Retinal pigment epithelial cell (primary cell): Measurements from ENCODE around the gene AKT1S1.

Experiments
- DNase-seq: peaks from one replicate; pipeline ENCODE4 v3.0.0-alpha.2; 2010; ENCODE audit warnings: low read depth
- H3K4me3 ChIP-seq: 2 replicates; pipeline ENCODE4 v1.5.1; 2011; ENCODE audit warnings: mild to moderate bottlenecking, low read length, control low read depth, moderate library complexity
- CTCF ChIP-seq: conservative IDR thresholded peaks from 2 replicates; pipeline ENCODE4 v1.5.1; 2011; ENCODE audit warnings: low read depth, low read length, control low read depth, inconsistent platforms

The AKT1S1 gene

DNA sequence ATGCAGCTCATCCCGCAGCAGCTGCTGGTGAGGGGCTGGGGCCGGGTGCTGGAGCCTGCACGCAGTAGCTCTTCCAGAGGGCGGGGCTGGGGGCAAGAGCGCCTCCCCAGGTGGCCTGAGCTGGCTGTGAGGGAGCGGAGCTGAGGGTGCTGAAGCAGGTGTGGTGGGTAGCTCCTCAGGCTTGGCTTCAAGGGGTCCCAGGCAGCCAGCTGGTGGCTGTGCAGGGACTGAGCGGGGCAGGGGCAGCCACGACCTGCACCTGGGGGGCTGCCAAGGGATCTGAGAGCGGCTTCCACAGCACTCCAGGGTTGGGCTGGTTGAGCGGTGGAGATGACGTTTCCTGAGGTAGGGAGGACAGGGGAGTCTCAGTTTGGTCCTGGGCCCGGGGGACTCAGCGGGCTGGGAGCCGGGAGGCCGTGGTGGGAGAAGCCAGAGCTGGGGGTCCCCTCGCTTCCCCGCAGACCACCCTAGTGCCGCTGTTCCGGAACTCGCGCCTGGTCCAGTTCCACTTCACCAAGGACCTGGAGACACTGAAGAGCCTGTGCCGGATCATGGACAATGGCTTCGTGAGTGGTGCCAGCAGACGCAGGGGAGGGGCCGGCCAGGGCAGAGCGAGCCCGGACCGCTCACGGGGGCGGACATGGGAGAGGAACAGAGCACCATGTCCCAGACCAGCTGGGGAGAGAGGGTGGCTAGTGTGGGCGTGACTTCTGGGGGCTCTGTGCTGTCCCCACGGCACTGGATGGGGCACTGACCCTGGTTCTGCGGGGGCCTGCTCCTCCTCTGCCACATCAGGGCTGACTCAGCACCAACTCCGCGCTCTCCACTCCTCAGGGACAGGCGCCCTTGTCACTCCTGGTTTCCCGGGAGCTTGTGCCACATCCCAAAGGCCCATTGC lies 18.8 kb downstream of the AKT1S1 start:
- no peak for DNase-seq
- no peak overlapping the region for H3K4me3 ChIP-seq
- no peak for TF ChIP-seq CTCF

DNA sequence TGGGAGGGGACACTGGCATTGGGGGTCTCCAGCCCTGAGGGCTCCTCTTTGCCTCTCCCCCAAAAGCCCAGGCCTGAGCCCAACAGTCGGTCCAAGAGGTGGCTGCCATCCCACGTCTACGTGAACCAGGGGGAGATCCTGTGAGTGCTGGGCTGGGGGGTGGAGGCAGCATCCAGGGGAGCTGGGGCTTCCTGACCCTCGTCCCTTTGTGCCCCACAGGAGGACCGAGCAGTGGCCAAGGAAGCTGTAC lies 19.4 kb downstream of the AKT1S1 start:
- no peak for TF ChIP-seq CTCF
- no peak overlapping the region for H3K4me3 ChIP-seq
- DNase-seq, result no peak

- no peak for DNase-seq
- TF ChIP-seq CTCF, result no peak
- no peak overlapping the region for H3K4me3 ChIP-seq
These were observed 19.9 kb downstream of the AKT1S1 start for GRCh38 chr19:49857061-49857837.

GRCh38 chr19:49856574-49857021 lies 20.6 kb downstream of the AKT1S1 start:
- no peak for DNase-seq
- H3K4me3 ChIP-seq, result no peak overlapping the region
- no peak for TF ChIP-seq CTCF

DNA sequence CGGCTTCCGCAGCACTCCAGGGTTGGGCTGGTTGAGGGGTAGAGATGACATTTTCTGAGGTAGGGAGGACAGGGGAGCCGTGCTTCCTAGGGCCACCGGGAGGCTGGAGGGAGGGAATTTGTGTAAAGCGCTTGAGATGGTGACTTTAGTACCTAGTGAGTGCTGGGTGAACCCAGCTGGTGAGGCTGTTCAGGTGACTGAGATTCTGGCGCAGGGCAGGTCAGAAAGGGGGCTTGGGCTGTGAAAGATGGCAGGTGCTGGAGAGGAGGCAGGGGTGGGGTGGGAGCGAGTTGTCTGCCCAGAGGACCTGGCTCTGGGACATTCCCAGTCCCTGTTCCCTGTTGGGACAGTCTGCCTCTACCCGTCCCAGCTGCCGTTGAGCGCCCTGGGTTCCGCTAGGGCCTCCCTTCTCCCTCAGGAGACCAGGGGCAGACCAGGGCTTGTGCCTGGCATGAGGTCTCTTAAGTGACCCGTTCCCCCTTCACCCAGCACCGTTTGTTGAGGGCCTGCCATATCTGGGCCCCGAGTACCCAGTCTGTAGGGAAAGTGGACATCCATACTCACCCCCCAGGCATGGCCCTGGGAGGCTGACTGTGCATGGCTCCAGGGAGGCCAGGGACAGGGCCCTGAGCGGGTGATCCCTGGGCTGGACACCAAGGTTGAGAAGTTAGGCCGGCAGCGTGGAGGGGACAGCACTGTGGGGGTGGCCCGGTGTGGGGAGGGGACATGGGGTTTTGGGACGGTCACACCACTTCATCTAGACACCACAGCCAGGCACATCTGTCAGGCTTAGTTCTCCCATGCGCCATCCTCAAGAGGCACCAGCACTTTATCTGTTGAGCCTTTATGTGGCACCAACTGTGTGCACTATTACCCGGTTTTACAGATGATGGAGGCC lies 21.2 kb downstream of the AKT1S1 start:
- H3K4me3 ChIP-seq, result no peak overlapping the region
- TF ChIP-seq CTCF, result no peak
- no peak for DNase-seq

- no peak overlapping the region for H3K4me3 ChIP-seq
- TF ChIP-seq CTCF, result no peak
- no peak for DNase-seq
These were observed 21.9 kb downstream of the AKT1S1 start for GRCh38 chr19:49855277-49855675.
